DND-41 (cell line): ENCODE results near the gene C4BPB.

Experiments used
- ATAC-seq: fragments of 200-7000 bp; cut with Tn5 transposase; 3 replicates; pipeline ENCODE4 v1.9.1; 2021; ENCODE audit warnings: low read depth; ENCODE audit not compliant: insufficient read depth
- DNase-seq: peaks from one replicate; pipeline ENCODE4 v3.0.0-alpha.2; 2020
- H2AFZ ChIP-seq: 2 replicates; pipeline ENCODE4 v1.6.0; 2012; ENCODE audit warnings: low read depth, low read length
- H3K27ac ChIP-seq: 2 replicates; pipeline ENCODE4 v1.5.1; 2012; ENCODE audit warnings: low read length, inconsistent platforms
- H3K27me3 ChIP-seq: fragments of 200-600 bp; sonication (generic); 2 replicates; pipeline ENCODE4 v1.6.0; 2012; ENCODE audit warnings: low read length, mild to moderate bottlenecking, inconsistent platforms; ENCODE audit not compliant: insufficient read depth, poor library complexity
- H3K36me3 ChIP-seq: 2 replicates; pipeline ENCODE4 v1.5.1; 2012; ENCODE audit warnings: low read length, inconsistent platforms; ENCODE audit not compliant: insufficient read depth
- H3K4me1 ChIP-seq: 2 replicates; pipeline ENCODE4 v1.5.1; 2012; ENCODE audit warnings: mild to moderate bottlenecking, low read length; ENCODE audit not compliant: insufficient read depth
- H3K4me2 ChIP-seq: 2 replicates; pipeline ENCODE4 v1.6.0; 2012; ENCODE audit warnings: mild to moderate bottlenecking, moderate library complexity, low read length, inconsistent platforms; ENCODE audit not compliant: insufficient read depth
- H3K4me3 ChIP-seq, 2 experiments: fragments of 200-600 bp in 1 of 2; shearing (Covaris generic) in 1 of 2; 2 replicates each; pipeline ENCODE4 v1.5.1; 2012 to 2016; ENCODE audit warnings: inconsistent platforms in 2 of 2, low read length in 2 of 2, mild to moderate bottlenecking in 2 of 2, low read depth in 1 of 2, moderate library complexity in 1 of 2
- H3K79me2 ChIP-seq: 2 replicates; pipeline ENCODE4 v1.6.0; 2012; ENCODE audit warnings: low read length, inconsistent platforms; ENCODE audit not compliant: insufficient read depth
- H3K9ac ChIP-seq: 2 replicates; pipeline ENCODE4 v1.6.0; 2012; ENCODE audit warnings: low read depth, mild to moderate bottlenecking, inconsistent platforms, low read length, moderate library complexity
- H3K9me3 ChIP-seq: 2 replicates; pipeline ENCODE4 v1.5.1; 2012; ENCODE audit warnings: low read length, moderate library complexity, mild to moderate bottlenecking, inconsistent platforms; ENCODE audit not compliant: insufficient read depth, severe bottlenecking
- H4K20me1 ChIP-seq: 2 replicates; pipeline ENCODE4 v1.6.0; 2012; ENCODE audit warnings: low read length; ENCODE audit not compliant: insufficient read depth
- EZH2 ChIP-seq: IDR thresholded peaks from 3 replicates; pipeline ENCODE4 v1.6.1; 2012; ENCODE audit warnings: borderline replicate concordance, low read depth, mild to moderate bottlenecking, moderate library complexity, low read length, inconsistent platforms; ENCODE audit not compliant: severe bottlenecking
- TF ChIP-seq, protein P1 (sequence below): IDR thresholded peaks from 2 replicates; pipeline ENCODE4 v1.5.1; 2012; ENCODE audit warnings: borderline replicate concordance, low read length, moderate library complexity, mild to moderate bottlenecking; ENCODE audit not compliant: poor library complexity, severe bottlenecking; ENCODE audit errors: extremely low read depth

The C4BPB gene

DNA sequence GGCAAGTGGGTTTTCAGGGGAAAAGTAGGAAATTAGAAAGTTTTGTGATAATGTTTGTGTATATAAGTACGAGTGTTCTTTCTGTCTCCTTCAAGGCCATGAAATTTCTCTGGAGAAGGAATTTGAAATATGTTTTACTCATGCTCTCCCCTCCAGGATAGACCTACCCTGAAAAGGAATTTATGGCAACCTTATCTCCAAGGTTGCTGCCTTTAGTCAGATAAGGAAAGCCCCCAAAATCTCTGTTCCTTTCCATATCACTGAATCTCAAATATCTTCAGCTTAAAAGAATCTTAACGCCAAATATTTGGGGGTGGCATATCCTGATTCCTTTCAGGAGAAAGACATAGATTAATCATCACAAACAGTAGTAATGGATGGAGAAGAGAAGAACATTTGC lies 499 bp upstream of the C4BPB start:
- TF ChIP-seq, protein P1, sequence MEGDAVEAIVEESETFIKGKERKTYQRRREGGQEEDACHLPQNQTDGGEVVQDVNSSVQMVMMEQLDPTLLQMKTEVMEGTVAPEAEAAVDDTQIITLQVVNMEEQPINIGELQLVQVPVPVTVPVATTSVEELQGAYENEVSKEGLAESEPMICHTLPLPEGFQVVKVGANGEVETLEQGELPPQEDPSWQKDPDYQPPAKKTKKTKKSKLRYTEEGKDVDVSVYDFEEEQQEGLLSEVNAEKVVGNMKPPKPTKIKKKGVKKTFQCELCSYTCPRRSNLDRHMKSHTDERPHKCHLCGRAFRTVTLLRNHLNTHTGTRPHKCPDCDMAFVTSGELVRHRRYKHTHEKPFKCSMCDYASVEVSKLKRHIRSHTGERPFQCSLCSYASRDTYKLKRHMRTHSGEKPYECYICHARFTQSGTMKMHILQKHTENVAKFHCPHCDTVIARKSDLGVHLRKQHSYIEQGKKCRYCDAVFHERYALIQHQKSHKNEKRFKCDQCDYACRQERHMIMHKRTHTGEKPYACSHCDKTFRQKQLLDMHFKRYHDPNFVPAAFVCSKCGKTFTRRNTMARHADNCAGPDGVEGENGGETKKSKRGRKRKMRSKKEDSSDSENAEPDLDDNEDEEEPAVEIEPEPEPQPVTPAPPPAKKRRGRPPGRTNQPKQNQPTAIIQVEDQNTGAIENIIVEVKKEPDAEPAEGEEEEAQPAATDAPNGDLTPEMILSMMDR, result no peak
- no peak for TF ChIP-seq EZH2
- ATAC-seq, result no peak
- no peak overlapping the region for H3K4me3 ChIP-seq

DNA sequence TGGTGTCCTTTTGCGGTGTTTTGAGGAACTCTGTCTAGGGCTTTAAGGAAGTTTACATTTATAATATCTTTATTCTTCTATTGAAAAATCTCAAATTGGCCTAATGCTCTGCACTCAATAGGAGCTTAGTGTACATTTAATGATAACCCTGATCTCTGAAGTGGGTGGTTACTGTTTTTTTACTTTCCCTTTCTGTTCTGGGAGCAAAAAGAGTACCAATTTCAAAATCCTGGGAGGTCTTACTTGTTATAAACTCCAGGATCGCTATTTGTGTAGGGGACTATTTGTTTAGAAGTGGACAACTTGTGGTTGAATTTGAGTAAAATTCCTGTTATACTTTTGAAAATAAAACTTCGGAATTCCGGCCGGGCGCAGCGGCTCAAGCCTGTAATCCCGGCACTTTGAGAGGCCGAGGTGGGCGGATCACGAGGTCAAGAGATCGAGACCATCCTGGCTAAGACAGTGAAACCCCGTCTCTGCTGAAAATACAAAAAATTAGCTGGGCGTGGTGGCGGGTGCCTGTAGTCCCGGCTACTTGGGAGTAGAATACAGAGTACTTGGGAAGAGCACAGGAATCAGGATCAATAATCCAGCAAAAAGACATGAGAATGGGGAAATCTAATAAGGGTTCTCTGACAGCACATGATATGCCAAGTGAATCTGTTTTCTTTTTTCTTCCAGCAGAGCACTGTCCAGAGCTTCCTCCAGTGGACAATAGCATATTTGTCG lies 1.1 kb downstream of the C4BPB start:
- Histone ChIP-seq H3K27ac (peak overlapping the region; percentile 78), H3K9me3 (no peaks in the 10 kb centered on the region), H3K9ac (peak overlapping the region; percentile 39), H2AFZ (peak overlapping the region; percentile 38), H3K4me2 (peak overlapping the region; percentile 66), H3K36me3 (no peaks in the 10 kb centered on the region), H4K20me1 (no peaks in the 10 kb centered on the region), H3K4me3 (peak overlapping the region; percentile 2 to 53; a peak in 2 of 4 replicates), H3K27me3 (no peaks in the 10 kb centered on the region), H3K4me1 (peaks cover 48% of the 10 kb centered on the region), H3K79me2 (no peaks in the 10 kb centered on the region)
- DNase-seq (no peak), ATAC-seq (peak; percentile 40)
- TF ChIP-seq EZH2, result no peak
- TF ChIP-seq, protein P1, result no peak

More for the DNA sequence above, 499 bp upstream of the C4BPB start:
- H4K20me1 ChIP-seq, result no peaks in the 10 kb centered on the region
- H3K27ac ChIP-seq, result peak overlapping the region; percentile 78; the same call in 1 of the 2 replicates
- no peaks in the 10 kb centered on the region for H3K79me2 ChIP-seq
- peak overlapping the region; percentile 15; the same call in 1 of the 2 replicates for H2AFZ ChIP-seq
- no peaks in the 10 kb centered on the region for H3K27me3 ChIP-seq
- peak overlapping the region; percentile 66 for H3K4me2 ChIP-seq
- no peaks in the 10 kb centered on the region for H3K36me3 ChIP-seq
- H3K9ac ChIP-seq, result peak overlapping the region; percentile 39; the same call in 1 of the 2 replicates
- no peak for DNase-seq
- H3K4me1 ChIP-seq, result peaks cover 64% of the 10 kb centered on the region
- H3K9me3 ChIP-seq, result no peaks in the 10 kb centered on the region

DNA sequence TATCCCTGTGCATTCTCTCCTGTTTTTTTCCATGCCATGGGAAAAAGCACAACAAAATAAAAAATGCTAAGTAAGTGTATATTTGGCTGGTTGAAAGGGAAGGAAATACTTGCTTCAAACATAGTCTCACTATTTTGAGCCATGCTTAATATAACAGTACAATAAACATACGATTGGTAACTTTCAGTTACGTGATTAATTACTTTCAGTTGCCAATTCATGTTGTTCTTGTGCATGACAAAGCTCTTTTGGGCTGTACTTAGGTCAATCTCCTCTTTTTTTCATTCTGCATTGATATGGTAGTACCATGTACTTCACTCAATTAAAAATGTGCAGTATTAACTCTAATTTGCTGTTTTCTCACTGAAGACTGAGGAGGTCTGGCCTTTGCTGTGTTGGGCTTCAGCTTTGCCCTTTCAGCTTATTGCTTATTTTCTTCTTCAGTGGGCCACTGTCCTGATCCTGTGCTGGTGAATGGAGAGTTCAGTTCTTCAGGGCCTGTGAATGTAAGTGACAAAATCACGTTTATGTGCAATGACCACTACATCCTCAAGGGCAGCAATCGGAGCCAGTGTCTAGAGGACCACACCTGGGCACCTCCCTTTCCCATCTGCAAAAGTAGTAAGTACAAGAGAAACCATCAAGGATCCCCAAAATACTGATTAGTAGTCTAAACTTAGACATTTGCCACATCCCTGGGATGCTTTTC lies 2.7 kb downstream of the C4BPB start:
- H2AFZ ChIP-seq, result no peak overlapping the region
- no peak overlapping the region for H3K4me3 ChIP-seq
- no peaks in the 10 kb centered on the region for H4K20me1 ChIP-seq
- no peaks in the 10 kb centered on the region for H3K79me2 ChIP-seq
- DNase-seq (no peak), ATAC-seq (no peak)
- H3K36me3 ChIP-seq, result no peaks in the 10 kb centered on the region
- TF ChIP-seq, protein P1, result no peak
- TF ChIP-seq EZH2, result no peak
- peaks cover 32% of the 10 kb centered on the region for H3K4me1 ChIP-seq
- no peaks in the 10 kb centered on the region for H3K9me3 ChIP-seq
- no peak overlapping the region for H3K9ac ChIP-seq
- no peak overlapping the region for H3K27ac ChIP-seq
- no peak overlapping the region for H3K4me2 ChIP-seq
- no peaks in the 10 kb centered on the region for H3K27me3 ChIP-seq
